LNCaP clone FGC (cell line): ENCODE measurements around the gene NGFR.

ENCODE experiments used
- DNase-seq: peaks from one replicate; pipeline ENCODE4 v3.0.0-alpha.2; 2011; ENCODE audit warnings: low read depth
- H3K4me3 ChIP-seq: 2 replicates; pipeline ENCODE4 v1.5.1; 2011; ENCODE audit warnings: mild to moderate bottlenecking, low read depth, low read length, control low read depth
- TF ChIP-seq, protein P1 (sequence below): IDR thresholded peaks from 2 replicates; pipeline ENCODE4 v1.5.1; 2012; ENCODE audit warnings: mild to moderate bottlenecking; ENCODE audit not compliant: control insufficient read depth, insufficient read depth; ENCODE audit errors: extremely low read depth

The NGFR gene

GRCh38 chr17:49518346-49519078, 23.4 kb downstream of the NGFR start:
- DNase-seq: no peak
- H3K4me3 ChIP-seq: no peak overlapping the region
- TF ChIP-seq, protein P1, sequence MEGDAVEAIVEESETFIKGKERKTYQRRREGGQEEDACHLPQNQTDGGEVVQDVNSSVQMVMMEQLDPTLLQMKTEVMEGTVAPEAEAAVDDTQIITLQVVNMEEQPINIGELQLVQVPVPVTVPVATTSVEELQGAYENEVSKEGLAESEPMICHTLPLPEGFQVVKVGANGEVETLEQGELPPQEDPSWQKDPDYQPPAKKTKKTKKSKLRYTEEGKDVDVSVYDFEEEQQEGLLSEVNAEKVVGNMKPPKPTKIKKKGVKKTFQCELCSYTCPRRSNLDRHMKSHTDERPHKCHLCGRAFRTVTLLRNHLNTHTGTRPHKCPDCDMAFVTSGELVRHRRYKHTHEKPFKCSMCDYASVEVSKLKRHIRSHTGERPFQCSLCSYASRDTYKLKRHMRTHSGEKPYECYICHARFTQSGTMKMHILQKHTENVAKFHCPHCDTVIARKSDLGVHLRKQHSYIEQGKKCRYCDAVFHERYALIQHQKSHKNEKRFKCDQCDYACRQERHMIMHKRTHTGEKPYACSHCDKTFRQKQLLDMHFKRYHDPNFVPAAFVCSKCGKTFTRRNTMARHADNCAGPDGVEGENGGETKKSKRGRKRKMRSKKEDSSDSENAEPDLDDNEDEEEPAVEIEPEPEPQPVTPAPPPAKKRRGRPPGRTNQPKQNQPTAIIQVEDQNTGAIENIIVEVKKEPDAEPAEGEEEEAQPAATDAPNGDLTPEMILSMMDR: no peak

DNA sequence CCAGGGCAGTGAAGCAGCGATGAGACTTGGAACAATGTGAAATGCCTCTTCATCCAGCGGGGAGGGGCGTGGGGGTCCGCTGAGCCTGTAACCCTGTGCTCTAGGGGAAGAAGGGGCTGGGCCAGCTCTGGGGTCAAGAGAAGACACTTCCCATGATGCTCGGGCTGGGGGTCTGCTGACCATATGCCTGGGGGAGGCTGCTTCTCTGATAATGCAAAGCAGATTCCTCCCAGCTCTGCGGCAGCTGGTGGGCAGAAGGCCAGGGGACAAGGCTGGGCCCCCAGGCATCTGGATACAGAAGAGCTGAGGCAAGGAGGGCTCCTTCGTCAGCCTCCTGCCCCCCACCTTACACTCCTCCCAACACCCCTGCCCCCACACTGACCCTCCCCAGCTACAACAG, 24.7 kb downstream of the NGFR start:
- TF ChIP-seq, protein P1: no peak
- H3K4me3 ChIP-seq: no peak overlapping the region
- DNase-seq: no peak

DNA sequence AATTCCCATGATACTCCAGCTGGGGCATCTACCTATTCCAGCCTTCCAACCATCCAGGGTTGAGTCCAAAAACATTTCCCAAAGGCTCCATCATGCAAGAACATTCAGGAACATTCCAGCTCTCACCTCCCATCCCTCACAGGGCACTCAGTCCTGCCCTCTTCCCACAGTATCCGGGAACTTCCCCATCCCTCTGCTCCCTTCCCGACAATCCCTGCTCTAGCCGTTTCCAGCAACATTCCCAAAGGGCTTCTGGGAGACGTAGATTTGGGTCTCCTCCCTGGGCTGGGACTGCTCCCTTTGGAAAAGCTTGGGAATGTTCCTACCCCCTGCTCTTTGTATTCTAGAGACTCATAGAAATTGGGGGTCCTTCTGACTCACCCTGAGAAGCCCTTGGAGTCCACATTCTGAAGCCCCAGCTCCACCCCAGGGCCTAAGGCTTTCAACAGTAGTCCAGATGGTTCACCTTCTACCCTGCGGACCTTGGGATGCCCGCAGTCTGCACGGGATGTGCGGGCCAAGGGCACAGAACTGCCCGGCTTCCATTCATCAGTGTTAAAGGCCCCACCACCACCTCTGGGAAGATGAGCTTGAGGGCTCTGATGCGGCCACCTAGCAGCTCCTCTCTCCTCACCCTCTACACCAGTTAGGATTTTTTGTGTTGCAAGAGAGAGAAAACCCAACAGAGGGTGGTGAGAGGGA, 25.4 kb downstream of the NGFR start:
- no peak overlapping the region for H3K4me3 ChIP-seq
- no peak for DNase-seq
- TF ChIP-seq, protein P1: no peak

GRCh38 chr17:49521088-49521450, 26.0 kb downstream of the NGFR start:
- DNase-seq: no peak
- H3K4me3 ChIP-seq: no peak overlapping the region
- TF ChIP-seq, protein P1: no peak

GRCh38 chr17:49521471-49522356, 26.6 kb downstream of the NGFR start:
- DNase-seq: no peak
- no peak overlapping the region for H3K4me3 ChIP-seq
- TF ChIP-seq, protein P1: no peak

DNA sequence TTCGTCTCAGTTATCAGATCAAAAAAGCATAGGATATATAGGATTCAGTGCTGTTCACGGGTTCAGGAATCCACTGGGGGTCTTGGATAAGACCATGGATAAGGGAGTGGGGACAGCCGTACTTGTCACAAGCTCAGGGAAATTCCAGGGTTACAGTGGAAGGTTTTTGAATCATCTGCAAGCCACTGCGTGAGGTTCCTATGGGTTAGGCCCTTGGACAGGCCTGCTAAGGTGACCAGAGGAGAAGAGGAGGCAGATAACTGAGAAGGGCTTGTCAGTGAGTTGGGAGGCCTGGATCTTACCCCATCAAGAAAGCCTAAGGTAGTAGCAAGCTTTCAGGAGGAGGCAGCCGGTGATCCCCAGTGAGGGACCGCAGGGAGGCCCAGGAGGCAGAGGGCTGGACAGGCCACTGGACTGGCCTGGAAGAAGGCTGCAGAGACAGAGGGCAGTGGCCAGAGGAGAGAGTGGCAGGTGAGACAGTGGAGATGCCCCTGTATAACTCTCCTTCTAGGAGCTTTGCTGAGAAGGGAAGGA, 27.3 kb downstream of the NGFR start:
- no peak overlapping the region for H3K4me3 ChIP-seq
- DNase-seq: no peak
- TF ChIP-seq, protein P1: no peak
